K562 (cell line): ENCODE results near the gene CPN2. TPM values are rescaled to one million over a fixed set of nuclear protein-coding genes. Genes with fewer than 3 reads are reported as not detected.

Experiments used
- ATAC-seq: fragments of 200-7000 bp; cut with Tn5 transposase; 3 replicates; pipeline ENCODE4 v1.9.1; 2020; ENCODE audit warnings: moderate library complexity
- BruUV-seq: library from RNA; stranded (reverse); fragments of 400-500 nt; replicated peaks from 2 replicates; lab custom pipeline; 2021; lab: Mats Ljungman, UMichigan
- CTCF ChIA-PET: fragments of 300-600 bp; formaldehyde crosslinking; extraction: SDS; loops from one replicate; lab custom pipeline; 2021; ENCODE audit warnings: low intra/inter-chr PET ratio; lab: Yijun Ruan, JAX
- POLR2A ChIA-PET: fragments of 300-600, 350-650 bp; sonication (Branson Sonifier 250); formaldehyde crosslinking; extraction: SDS; loops from one replicate; lab custom pipeline; 2021; ENCODE audit warnings: antibody characterized with exemption, inconsistent platforms; lab: Yijun Ruan, JAX
- DNase-seq, 4 experiments: peaks; one replicate each; pipeline versions ENCODE4 v3.0.0 to v3.0.0-alpha.2; 2011 to 2018; ENCODE audit warnings: low spot score in 3 of 4, mixed read lengths in 3 of 4; ENCODE audit errors: extremely low read depth in 1 of 4
- FAIRE-seq: peaks from 2 replicates; lab custom pipeline; 2011; peaks lifted over from hg19 to GRCh38; lab: Jason Lieb, UNC
- H2AFZ ChIP-seq: 2 replicates; pipeline ENCODE4 v1.6.0; 2011; ENCODE audit warnings: low read depth, low read length, control low read depth, inconsistent platforms
- H3K27ac ChIP-seq: fragments of 200-600 bp; 3 replicates; pipeline ENCODE4 v1.8.0; 2011; ENCODE audit warnings: low read depth, mild to moderate bottlenecking, control low read depth, inconsistent platforms, low read length, moderate library complexity, mixed read lengths; ENCODE audit errors: extremely low read depth
- H3K27me3 ChIP-seq, 2 experiments: fragments of 300-600 bp in 1 of 2; 2 replicates in 1 of 2; 3 replicates in 1 of 2; pipeline versions ENCODE4 v1.6.0 to v1.8.0; 2011; ENCODE audit warnings: inconsistent platforms in 2 of 2, low read length in 2 of 2, mild to moderate bottlenecking in 1 of 2, mixed read lengths in 1 of 2, moderate library complexity in 1 of 2; ENCODE audit not compliant: control insufficient read depth in 2 of 2, insufficient read depth in 2 of 2
- H3K36me3 ChIP-seq: fragments of 300-600 bp; 3 replicates; pipeline ENCODE4 v1.8.0; 2011; ENCODE audit warnings: mild to moderate bottlenecking, low read length, inconsistent platforms; ENCODE audit not compliant: control insufficient read depth, insufficient read depth
- H3K4me1 ChIP-seq, 2 experiments: fragments of 200-600 bp in 1 of 2; replicated peaks in 1 of 2; 2 replicates in 1 of 2; 3 replicates in 1 of 2; pipeline versions ENCODE4 v1.5.1 to v1.8.0; 2011; ENCODE audit warnings: inconsistent platforms in 2 of 2, low read length in 2 of 2, mild to moderate bottlenecking in 1 of 2, mixed read lengths in 1 of 2, moderate library complexity in 1 of 2; ENCODE audit not compliant: control insufficient read depth in 2 of 2, insufficient read depth in 2 of 2
- H3K4me2 ChIP-seq: 2 replicates; pipeline ENCODE4 v1.6.1; 2011; ENCODE audit warnings: low read length, control low read depth, inconsistent platforms, mixed read lengths; ENCODE audit not compliant: insufficient read depth
- H3K4me3 ChIP-seq: fragments of 200-600 bp; sonication (generic), shearing (Covaris generic); 2 replicates; pipeline ENCODE4 v1.5.1; 2016; ENCODE audit warnings: control low read depth, inconsistent platforms
- H3K79me2 ChIP-seq: fragments of 200-600 bp; 3 replicates; pipeline ENCODE4 v1.8.0; 2011; ENCODE audit warnings: low read length, inconsistent platforms; ENCODE audit not compliant: control insufficient read depth, insufficient read depth
- H3K9ac ChIP-seq, 2 experiments: 2 replicates each; pipeline versions ENCODE4 v1.6.0 to v1.6.1; 2011; ENCODE audit warnings: low read depth in 2 of 2, low read length in 2 of 2, control low read depth in 1 of 2, inconsistent platforms in 1 of 2, mild to moderate bottlenecking in 1 of 2, mixed read lengths in 1 of 2; ENCODE audit not compliant: insufficient read depth in 1 of 2
- H3K9me1 ChIP-seq: one replicate; pipeline ENCODE4 v1.6.0; 2011; ENCODE audit warnings: inconsistent platforms, mild to moderate bottlenecking, low read length, moderate library complexity; ENCODE audit not compliant: control insufficient read depth, insufficient read depth
- H3K9me3 ChIP-seq: replicated peaks from 2 replicates; pipeline ENCODE4 v1.5.1; 2011; ENCODE audit warnings: low read depth, low read length, inconsistent platforms; ENCODE audit not compliant: control insufficient read depth, insufficient read depth
- H4K20me1 ChIP-seq: replicated peaks from 2 replicates; pipeline ENCODE4 v1.6.1; 2011; ENCODE audit warnings: low read length, inconsistent platforms, mixed read lengths; ENCODE audit not compliant: control insufficient read depth, insufficient read depth
- CBFA2T2 ChIP-seq: fragments of 450-650 bp; conservative IDR thresholded peaks from 2 replicates; pipeline ENCODE4 v1.6.1; 2017; ENCODE audit warnings: mild to moderate bottlenecking
- E2F8 ChIP-seq: fragments of 450-650 bp; IDR thresholded peaks from 2 replicates; pipeline ENCODE4 v1.7.1; 2018; ENCODE audit warnings: mild to moderate bottlenecking, low read depth; ENCODE audit not compliant: partially characterized antibody
- FOS ChIP-seq: IDR thresholded peaks from 3 replicates; pipeline ENCODE4 v1.6.1; 2011; ENCODE audit not compliant: insufficient read length; ENCODE audit errors: extremely low read depth
- JUN ChIP-seq, 2 experiments: sonication (generic) in 1 of 2; formaldehyde crosslinking in 1 of 2; IDR thresholded peaks; 2 replicates each; pipeline versions ENCODE4 v1.6.1 to v1.8.0; 2012 to 2022; ENCODE audit warnings: borderline replicate concordance in 2 of 2, mild to moderate bottlenecking in 2 of 2, improper control_type of control experiment in 1 of 2, low read depth in 1 of 2, low read length in 1 of 2, missing genetic modification reagents in 1 of 2
- KLF6 ChIP-seq: fragments of 250-450 bp; sonication (Bioruptor Pico); IDR thresholded peaks from 2 replicates; pipeline ENCODE4 v1.4.0; 2020; ENCODE audit warnings: mild to moderate bottlenecking, moderate library complexity, borderline replicate concordance
- MNT ChIP-seq, 2 experiments: fragments of 450-650 bp; conservative IDR thresholded peaks; 2 replicates each; pipeline ENCODE4 v1.6.1; 2017; ENCODE audit warnings: mild to moderate bottlenecking in 2 of 2, moderate library complexity in 2 of 2
- NCOA1 ChIP-seq: fragments of 450-650 bp; IDR thresholded peaks from 2 replicates; pipeline ENCODE4 v1.6.1; 2016; ENCODE audit warnings: low read depth
- NCOA6 ChIP-seq: fragments of 450-650 bp; IDR thresholded peaks from 2 replicates; pipeline ENCODE4 v1.6.1; 2017; ENCODE audit warnings: mild to moderate bottlenecking
- NR1H2 ChIP-seq: sonication (generic); formaldehyde crosslinking; IDR thresholded peaks from 2 replicates; pipeline ENCODE4 v1.4.0; 2020; ENCODE audit warnings: mild to moderate bottlenecking, missing genetic modification reagents
- NR2C2 ChIP-seq, 2 experiments: fragments of 200-800 bp in 1 of 2; sonication (Bioruptor generic) in 1 of 2; sonication (generic) in 1 of 2; formaldehyde crosslinking in 1 of 2; IDR thresholded peaks; 2 replicates each; pipeline versions ENCODE4 v1.6.1 to v1.8.0; 2016 to 2022; ENCODE audit warnings: mild to moderate bottlenecking in 1 of 2, missing compliant biosample characterization in 1 of 2, missing genetic modification characterization in 1 of 2, missing genetic modification reagents in 1 of 2
- RUNX1 ChIP-seq: sonication (generic); IDR thresholded peaks from 2 replicates; pipeline ENCODE4 v1.6.1; 2016; ENCODE audit warnings: antibody characterized with exemption, low read depth
- SRSF9 ChIP-seq: fragments of 200-400 bp; formaldehyde crosslinking; IDR thresholded peaks from 2 replicates; pipeline ENCODE4 v1.6.1; 2017; ENCODE audit warnings: low read depth, low read length, borderline replicate concordance
- ZFX ChIP-seq: sonication (generic); formaldehyde crosslinking; IDR thresholded peaks from 2 replicates; pipeline ENCODE4 v1.8.0; 2022; ENCODE audit warnings: mild to moderate bottlenecking, missing genetic modification reagents, moderate library complexity
- ZNF354B ChIP-seq: fragments of 250-450 bp; sonication (Bioruptor Pico); IDR thresholded peaks from 2 replicates; pipeline ENCODE4 v1.4.0; 2020
- ZNF717 ChIP-seq: fragments of 250-450 bp; sonication (Bioruptor Pico); IDR thresholded peaks from 2 replicates; pipeline ENCODE4 v1.5.0; 2021
- ZNF79 ChIP-seq: fragments of 250-450 bp; sonication (Bioruptor Pico); IDR thresholded peaks from 2 replicates; pipeline ENCODE4 v1.4.0; 2020; ENCODE audit warnings: low read depth, mild to moderate bottlenecking, moderate library complexity
- WGBS: fragments of 100-300 bp; shearing (Covaris generic); methylation state at CpG from one replicate; pipeline ENCODE4 v1.1.6; 2016; ENCODE audit warnings: low coverage, mixed read lengths; ENCODE audit not compliant: insufficient coverage; ENCODE audit errors: missing lambda C conversion rate; 5-methylcytosine and 5-hydroxymethylcytosine counted together
- in situ Hi-C: fragments of 300-500 bp; cut with MboI; formaldehyde crosslinking; loops from 4 replicates; pipeline ENCODE4 v1.15.0; 2018; ENCODE audit warnings: inconsistent platforms, mixed read lengths
- intact Hi-C: fragments of 100-400 bp; cut with micrococcal nuclease; formaldehyde crosslinking; loops from 2 replicates; pipeline ENCODE4 v1.14.2; 2022
- polyA plus RNA-seq, 8 experiments: library from polyadenylated mRNA; depleted of rRNA in 4 of 8; stranded (reverse) in 5 of 8; unstranded in 3 of 8; fragments of >200 nt; fragmentation: Nextera tagmentation in 2 of 8; fragmentation: Illumina TruSeq in 1 of 8; extraction: Ambion mirVana in 2 of 8; extraction: Trizol in 1 of 8; gene quantifications; 2 replicates each; pipeline versions ENCODE4 v1.2.1 to v1.2.3, GENCODE V29; 2011 to 2014; ENCODE audit warnings: inconsistent platforms in 1 of 8, missing spikeins in 1 of 8
- total RNA-seq, 7 experiments: library from RNA; depleted of rRNA in 6 of 7; stranded (reverse); fragments of >200 nt in 6 of 7; fragmentation: Illumina TruSeq in 2 of 7; extraction: Trizol in 2 of 7; gene quantifications; 2 replicates each; pipeline versions ENCODE4 v1.2.1 to v1.2.3, GENCODE V29; 2011 to 2021; ENCODE audit warnings: low replicate concordance in 1 of 7

Gene CPN2
- total and polyA plus RNA-seq, 9 of the 15 experiments (the other 6 are each of a cell fraction or from before 2014, with no cell fraction given), result not detected

- no peak overlapping the region for H3K4me3 ChIP-seq
- peaks cover 4% of the 10 kb centered on the region; the same call in 1 of the 2 replicates for H3K9me3 ChIP-seq
- H3K4me2 ChIP-seq, result no peak overlapping the region
- no peaks in the 10 kb centered on the region for H4K20me1 ChIP-seq
- H3K27ac ChIP-seq, result no peak overlapping the region
- DNase-seq (no peak), FAIRE-seq (no peak), ATAC-seq (no peak)
- intact Hi-C loops, result loop anchor here (5.0 to 10.0 kb wide), 6 partner anchors 150 to 1502 kb away; no protein-coding TSS in a partner anchor
- peaks cover 12 to 16% of the 10 kb centered on the region in 2 experiments for H3K4me1 ChIP-seq
- no peak overlapping the region for H2AFZ ChIP-seq
- H3K27me3 ChIP-seq, result no peaks in the 10 kb centered on the region
- no peaks in the 10 kb centered on the region for H3K79me2 ChIP-seq
- ChIA-PET POLR2A (interaction anchor here (2.0 to 5.5 kb wide), 2 partner anchors 179 to 184 kb away, joined by 7 to 48 read pairs; partner anchors contain the start of gene HES1), CTCF (interaction anchor here (1.0 kb wide), 1 partner anchor 300 kb away, joined by 3 read pairs; no protein-coding TSS in a partner anchor)
- 45% methylated on average over 6 of the region's 6 CpGs for WGBS
- in situ Hi-C loops, result loop anchor here (5.0 to 25.0 kb wide), 3 partner anchors 152 to 1505 kb away; no protein-coding TSS in a partner anchor
- H3K36me3 ChIP-seq, result no peaks in the 10 kb centered on the region
- no TSS peak for BruUV-seq
- H3K9ac ChIP-seq, result no peak overlapping the region
- no peaks in the 10 kb centered on the region for H3K9me1 ChIP-seq
- no peak for TF ChIP-seq NR1H2 (CRISPR knock-in tag)
- TF ChIP-seq NCOA6, result no peak
- TF ChIP-seq ZNF79 (CRISPR knock-in tag), result no peak
- TF ChIP-seq SRSF9, result no peak
- no peak for TF ChIP-seq RUNX1
- no peak for TF ChIP-seq E2F8
- no peak for TF ChIP-seq ZNF717 (CRISPR knock-in tag)
- TF ChIP-seq ZFX (CRISPR knock-in tag), result no peak
- no peak for TF ChIP-seq NCOA1
- TF ChIP-seq KLF6, result no peak
- no peak for TF ChIP-seq MNT (conservative IDR thresholded peaks at IDR 0.05)
- no peak for TF ChIP-seq FOS
- TF ChIP-seq NR2C2 (CRISPR knock-in tag; IDR thresholded peaks at IDR 0.05), result no peak
- TF ChIP-seq NR2C2 (tag; IDR thresholded peaks at IDR 0.05), result no peak
- no peak for TF ChIP-seq ZNF354B (CRISPR knock-in tag)
- TF ChIP-seq JUN (IDR thresholded peaks at IDR 0.05; ENCODE audit: borderline replicate concordance, low read depth, low read length), result no peak
- no peak for TF ChIP-seq JUN (CRISPR knock-in tag; IDR thresholded peaks at IDR 0.05; ENCODE audit: borderline replicate concordance)
- TF ChIP-seq CBFA2T2, result no peak
Measured at GRCh38 chr3:194316918-194317317, 34.2 kb downstream of the CPN2 start.
